ENCODE data around the gene DSN1.

DNA sequence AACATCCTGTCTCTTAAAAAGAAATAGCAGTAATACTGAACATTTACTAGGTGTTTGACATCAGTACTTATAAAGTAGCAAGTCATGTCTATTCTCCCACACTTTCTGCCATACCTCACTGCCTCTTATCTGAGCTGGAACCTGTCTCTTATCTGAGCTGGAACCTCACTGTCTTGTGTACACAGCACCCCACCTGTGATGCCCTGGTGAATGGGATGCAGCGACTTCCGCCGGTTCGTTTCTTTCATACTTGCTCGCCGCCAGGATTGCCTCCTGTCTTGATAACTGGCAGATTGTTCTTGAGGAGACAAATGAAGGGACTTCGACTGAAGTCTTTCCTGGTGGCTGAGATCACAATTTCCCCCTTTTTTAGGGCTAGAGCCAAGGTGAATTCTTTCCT, 2.9 kb downstream of the DSN1 start:
- TF ChIP-seq YY1 (IDR thresholded peaks at IDR 0.05; ENCODE audit: insufficient read depth, insufficient read length) (no peak), ZNF274 (IDR thresholded peaks at IDR 0.05; ENCODE audit: low read depth, low read length) (no peak)

Data from NT2/D1 (cell line).